ENCODE measurements around the gene PGM1. TPM values are rescaled to one million over a fixed set of nuclear protein-coding genes. Genes with fewer than 3 reads are reported as not detected.

Gene PGM1
- total RNA-seq, 1 donor from 2014 or later = 34.9 TPM

DNA sequence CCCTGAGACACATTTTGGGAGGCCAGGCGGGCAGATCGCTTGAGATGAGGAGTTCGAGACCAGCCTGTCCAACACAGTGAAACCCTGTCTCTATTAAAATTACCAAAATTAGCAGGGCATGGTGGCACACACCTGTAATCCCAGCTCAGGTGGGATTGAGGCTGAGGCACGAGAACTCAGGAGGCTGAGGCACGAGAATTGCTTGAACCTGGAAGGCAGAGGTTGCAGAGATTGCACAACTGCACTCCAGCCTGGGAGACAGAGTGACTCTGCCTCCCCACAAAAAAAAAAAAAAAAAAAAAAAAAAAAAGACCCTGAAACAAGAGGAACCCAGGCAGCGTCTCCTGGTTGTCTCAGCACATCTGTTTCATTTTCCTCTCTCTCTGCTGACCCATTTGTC lies 24.2 kb downstream of the PGM1 start:
- Mint-ChIP-seq H3K36me3 (ENCODE audit: unreplicated experiment) (no peaks in the 10 kb centered on the region), H3K4me1 (ENCODE audit: unreplicated experiment) (peaks cover 20% of the 10 kb centered on the region), H3K27me3 (ENCODE audit: unreplicated experiment) (no peaks in the 10 kb centered on the region), H3K27ac (ENCODE audit: unreplicated experiment) (no peak overlapping the region), H3K9me3 (ENCODE audit: unreplicated experiment) (no peaks in the 10 kb centered on the region), H3K4me3 (ENCODE audit: unreplicated experiment) (no peak overlapping the region)
- TF ChIP-seq, protein P1, sequence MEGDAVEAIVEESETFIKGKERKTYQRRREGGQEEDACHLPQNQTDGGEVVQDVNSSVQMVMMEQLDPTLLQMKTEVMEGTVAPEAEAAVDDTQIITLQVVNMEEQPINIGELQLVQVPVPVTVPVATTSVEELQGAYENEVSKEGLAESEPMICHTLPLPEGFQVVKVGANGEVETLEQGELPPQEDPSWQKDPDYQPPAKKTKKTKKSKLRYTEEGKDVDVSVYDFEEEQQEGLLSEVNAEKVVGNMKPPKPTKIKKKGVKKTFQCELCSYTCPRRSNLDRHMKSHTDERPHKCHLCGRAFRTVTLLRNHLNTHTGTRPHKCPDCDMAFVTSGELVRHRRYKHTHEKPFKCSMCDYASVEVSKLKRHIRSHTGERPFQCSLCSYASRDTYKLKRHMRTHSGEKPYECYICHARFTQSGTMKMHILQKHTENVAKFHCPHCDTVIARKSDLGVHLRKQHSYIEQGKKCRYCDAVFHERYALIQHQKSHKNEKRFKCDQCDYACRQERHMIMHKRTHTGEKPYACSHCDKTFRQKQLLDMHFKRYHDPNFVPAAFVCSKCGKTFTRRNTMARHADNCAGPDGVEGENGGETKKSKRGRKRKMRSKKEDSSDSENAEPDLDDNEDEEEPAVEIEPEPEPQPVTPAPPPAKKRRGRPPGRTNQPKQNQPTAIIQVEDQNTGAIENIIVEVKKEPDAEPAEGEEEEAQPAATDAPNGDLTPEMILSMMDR (IDR thresholded peaks at IDR 0.05) = no peak
- no peak for DNase-seq (ENCODE audit: extremely low spot score, unreplicated experiment)

DNA sequence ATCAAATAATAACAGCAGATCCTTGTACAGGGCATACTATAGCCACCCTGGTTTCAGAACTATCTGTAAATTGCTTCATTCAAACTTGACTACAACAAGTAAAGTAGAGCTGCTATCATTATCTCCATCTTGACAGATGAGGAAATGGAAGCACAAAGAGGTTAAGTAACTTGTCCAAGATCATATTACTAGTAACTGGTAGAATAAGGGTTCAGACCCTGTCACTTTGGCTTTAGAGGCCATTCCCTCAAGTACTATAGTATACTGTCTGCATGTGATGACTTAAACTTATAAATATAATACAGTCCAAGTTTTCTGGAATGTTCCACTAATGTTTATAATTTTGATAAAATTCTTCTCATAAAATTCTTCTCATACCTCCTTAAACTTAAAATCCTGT lies 24.8 kb downstream of the PGM1 start:
- Mint-ChIP-seq H3K4me3 (ENCODE audit: unreplicated experiment) (no peak overlapping the region), H3K9me3 (ENCODE audit: unreplicated experiment) (no peaks in the 10 kb centered on the region), H3K36me3 (ENCODE audit: unreplicated experiment) (no peaks in the 10 kb centered on the region), H3K27ac (ENCODE audit: unreplicated experiment) (no peak overlapping the region), H3K4me1 (ENCODE audit: unreplicated experiment) (peaks cover 20% of the 10 kb centered on the region), H3K27me3 (ENCODE audit: unreplicated experiment) (no peaks in the 10 kb centered on the region)
- no peak for DNase-seq (ENCODE audit: extremely low spot score, unreplicated experiment)
- TF ChIP-seq, protein P1 (IDR thresholded peaks at IDR 0.05) = no peak

DNA sequence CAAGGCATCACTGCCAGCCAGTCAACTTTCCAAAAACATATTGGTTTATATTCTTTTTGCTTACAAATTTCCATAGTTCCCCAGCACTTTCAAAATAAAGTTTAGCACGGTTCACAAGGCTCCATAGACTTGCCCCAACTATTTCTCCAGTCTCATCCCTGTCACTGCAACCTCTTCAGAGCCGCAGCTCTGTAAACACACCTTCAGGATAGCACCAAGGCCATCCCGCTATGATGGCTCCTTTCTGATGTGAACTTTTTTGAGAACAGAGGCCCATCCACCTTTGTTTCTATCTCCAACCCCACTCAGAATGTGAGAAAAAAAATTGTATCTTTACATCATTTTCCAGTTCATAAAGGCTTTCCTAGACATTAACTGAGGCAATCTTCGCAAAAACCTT lies 26.3 kb downstream of the PGM1 start:
- no peak overlapping the region for H3K4me3 Mint-ChIP-seq (ENCODE audit: unreplicated experiment)
- no peaks in the 10 kb centered on the region for H3K9me3 Mint-ChIP-seq (ENCODE audit: unreplicated experiment)
- peaks cover 28% of the 10 kb centered on the region for H3K4me1 Mint-ChIP-seq (ENCODE audit: unreplicated experiment)
- TF ChIP-seq, protein P1 (IDR thresholded peaks at IDR 0.05) = no peak
- H3K36me3 Mint-ChIP-seq (ENCODE audit: unreplicated experiment) = no peaks in the 10 kb centered on the region
- no peaks in the 10 kb centered on the region for H3K27me3 Mint-ChIP-seq (ENCODE audit: unreplicated experiment)
- no peak for DNase-seq (ENCODE audit: extremely low spot score, unreplicated experiment)
- no peak overlapping the region for H3K27ac Mint-ChIP-seq (ENCODE audit: unreplicated experiment)

DNA sequence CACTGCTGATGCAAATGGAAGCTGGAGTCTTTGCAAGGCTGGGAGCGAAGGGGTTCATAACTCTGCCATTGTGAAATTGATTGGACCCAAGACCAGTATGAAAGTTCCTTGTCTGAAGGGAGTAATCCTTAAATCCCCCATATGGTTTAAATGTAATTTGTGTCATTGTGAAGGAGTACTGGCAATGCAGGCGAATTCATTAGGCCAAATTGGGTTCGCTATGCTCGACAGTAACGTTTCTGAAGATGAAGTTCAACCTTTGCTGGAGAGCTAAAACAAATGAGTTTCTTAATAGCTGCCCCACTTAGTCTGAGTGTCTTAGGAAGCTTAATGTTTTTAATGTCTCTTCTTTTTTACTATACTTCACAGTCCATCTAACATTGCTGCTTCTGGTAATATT lies 27.5 kb downstream of the PGM1 start:
- Mint-ChIP-seq H3K4me1 (ENCODE audit: unreplicated experiment) (peaks cover 39% of the 10 kb centered on the region), H3K36me3 (ENCODE audit: unreplicated experiment) (no peaks in the 10 kb centered on the region), H3K4me3 (ENCODE audit: unreplicated experiment) (no peak overlapping the region), H3K9me3 (ENCODE audit: unreplicated experiment) (no peaks in the 10 kb centered on the region), H3K27ac (ENCODE audit: unreplicated experiment) (no peak overlapping the region), H3K27me3 (ENCODE audit: unreplicated experiment) (no peaks in the 10 kb centered on the region)
- TF ChIP-seq, protein P1 (IDR thresholded peaks at IDR 0.05) = no peak
- no peak for DNase-seq (ENCODE audit: extremely low spot score, unreplicated experiment)

DNA sequence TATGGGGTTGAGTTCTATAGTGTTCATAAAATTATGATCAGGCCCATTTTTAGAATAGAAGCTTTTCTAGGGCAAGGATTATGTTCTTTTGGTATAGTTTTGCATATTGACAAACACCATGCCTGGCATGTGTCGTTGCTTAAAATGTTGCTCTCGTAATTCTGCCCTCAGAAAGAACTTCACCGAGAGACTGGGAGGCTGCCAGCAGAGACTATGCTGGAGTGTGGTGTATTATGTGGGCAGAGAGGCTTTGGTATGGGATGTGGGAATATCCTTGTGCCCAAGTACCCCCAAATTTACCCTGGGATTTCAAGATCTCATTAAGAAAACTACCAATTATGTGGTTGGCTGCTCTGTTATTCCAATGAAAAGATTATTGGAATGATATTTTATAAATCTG lies 27.9 kb downstream of the PGM1 start:
- Mint-ChIP-seq H3K9me3 (ENCODE audit: unreplicated experiment) (no peaks in the 10 kb centered on the region), H3K27me3 (ENCODE audit: unreplicated experiment) (no peaks in the 10 kb centered on the region), H3K4me3 (ENCODE audit: unreplicated experiment) (no peak overlapping the region), H3K36me3 (ENCODE audit: unreplicated experiment) (no peaks in the 10 kb centered on the region), H3K27ac (ENCODE audit: unreplicated experiment) (no peak overlapping the region), H3K4me1 (ENCODE audit: unreplicated experiment) (peaks cover 41% of the 10 kb centered on the region)
- TF ChIP-seq, protein P1 (IDR thresholded peaks at IDR 0.05) = no peak
- DNase-seq (ENCODE audit: extremely low spot score, unreplicated experiment) = no peak

Measured in osteocyte (in vitro differentiated cells).